Right cardiac atrium (tissue), 5 donors: ENCODE data around the gene PERCC1. TPM values are rescaled to one million over a fixed set of nuclear protein-coding genes. Genes with fewer than 3 reads are reported as not detected.
"Not testable (repeated sequence)": the region's sequence is repeated elsewhere in the genome, so short reads cannot be mapped to it uniquely, and the experiment has no call there.

ENCODE experiments used
- ATAC-seq, 2 donors: fragments of 200-7000 bp; cut with Tn5 transposase; one replicate each; pipeline versions ENCODE4 v1.8.0 to v1.9.1; 2020; ENCODE audit warnings: moderate library complexity in 2 of 2, mild to moderate bottlenecking in 1 of 2
- DNase-seq, 3 donors: peaks; one replicate each; pipeline ENCODE4 v3.0.0-alpha.2; 2020
- H3K27ac ChIP-seq: one replicate; pipeline ENCODE4 v1.5.1; 2013; ENCODE audit warnings: mild to moderate bottlenecking, low read length, control low read depth, moderate library complexity
- H3K27me3 ChIP-seq: one replicate; pipeline ENCODE4 v1.6.1; 2013; ENCODE audit not compliant: control insufficient read depth, insufficient read depth
- H3K4me1 ChIP-seq: one replicate; pipeline ENCODE4 v1.6.1; 2013; ENCODE audit warnings: low read length; ENCODE audit not compliant: control insufficient read depth, insufficient read depth
- H3K4me3 ChIP-seq: one replicate; pipeline ENCODE4 v1.5.1; 2013; ENCODE audit warnings: low read length, control low read depth
- H3K9me3 ChIP-seq: one replicate; pipeline ENCODE4 v1.6.1; 2013; ENCODE audit warnings: low read length; ENCODE audit not compliant: control insufficient read depth
- WGBS: extraction: QIAGEN DNeasy Blood & Tissue Kit; methylation state at CpG from one replicate; pipeline ENCODE4 v1.1.7; 2013; 5-methylcytosine and 5-hydroxymethylcytosine counted together
- intact Hi-C, 4 donors: fragments of 100-400 bp; cut with DNase I; formaldehyde crosslinking; loops; one replicate each; pipeline versions ENCODE4 v1.11.0 to v1.14.0; 2022 to 2023
- polyA plus RNA-seq: library from polyadenylated mRNA; stranded (reverse); fragments of 200-250 nt; gene quantifications from one replicate; pipeline ENCODE4 v1.2.3, GENCODE V29; 2013
- total RNA-seq, 4 donors: library from RNA; stranded (reverse); fragmentation: NEBNext Ultra II Directional; extraction: Animal tissue kit (Norgen Biotek cat#: 25700); gene quantifications; one replicate each; pipeline ENCODE4 v1.2.1, GENCODE V29; 2021
- donor health status: healthy with polysubstance abuse.
- donor health status: DM: no; HTN: yes; CAD: no.
- donor health status: DM: no; HTN: no; CAD: no.
- donor health status: DM: no; HTN: yes; CAD: no; lungs with severe emphysema.
- donor health status: DM: yes; HTN: yes; CAD: no.

The PERCC1 gene
- total and polyA plus RNA-seq, 5 donors = 0.18 to 0.26 TPM; not detected in 3

DNA sequence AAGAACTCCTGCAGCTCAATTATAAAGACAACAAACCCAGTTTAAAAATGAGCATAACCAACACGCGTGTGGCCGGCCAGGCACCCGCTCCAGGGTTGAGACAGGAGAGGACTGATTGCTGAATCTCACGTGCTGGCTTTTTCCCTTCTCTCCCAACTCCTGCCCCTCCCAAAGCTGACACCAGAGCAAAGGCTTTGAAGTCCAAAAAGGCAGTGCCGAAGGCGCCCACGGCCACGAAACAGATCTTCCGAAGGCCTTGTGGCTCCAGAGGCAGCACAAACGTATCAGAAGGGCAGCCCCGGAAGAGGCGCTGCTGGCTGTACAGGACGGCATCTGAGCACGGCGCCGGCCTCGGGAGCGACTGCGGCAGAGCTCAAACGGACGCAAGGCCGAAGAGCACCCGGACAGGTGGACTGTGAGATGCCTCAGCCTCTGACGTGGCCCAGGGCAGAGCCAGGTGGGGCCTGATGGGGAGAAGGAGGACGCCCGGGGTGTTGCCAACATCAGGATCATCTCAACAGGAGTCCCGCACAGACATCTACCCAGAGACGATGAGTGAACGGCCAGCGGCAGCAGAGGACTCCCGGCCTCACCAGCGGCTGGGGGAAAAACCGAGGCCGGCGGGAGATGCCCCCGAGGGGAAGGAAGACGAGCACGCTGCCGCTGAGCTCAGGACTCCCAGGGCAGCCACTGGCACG lies 33.5 kb downstream of the PERCC1 start:
- Histone ChIP-seq H3K9me3 (no peaks in the 10 kb centered on the region), H3K4me3 (no peak overlapping the region), H3K27me3 (no peaks in the 10 kb centered on the region), H3K4me1 (no peaks in the 10 kb centered on the region), H3K27ac (no peak overlapping the region)
- DNase-seq (peak in 2 of 3 donors; percentile 44 to 58), ATAC-seq (no peak)
- intact Hi-C loops = no loop called here
- WGBS = 90% methylated on average over 41 of the region's 41 CpGs

DNA sequence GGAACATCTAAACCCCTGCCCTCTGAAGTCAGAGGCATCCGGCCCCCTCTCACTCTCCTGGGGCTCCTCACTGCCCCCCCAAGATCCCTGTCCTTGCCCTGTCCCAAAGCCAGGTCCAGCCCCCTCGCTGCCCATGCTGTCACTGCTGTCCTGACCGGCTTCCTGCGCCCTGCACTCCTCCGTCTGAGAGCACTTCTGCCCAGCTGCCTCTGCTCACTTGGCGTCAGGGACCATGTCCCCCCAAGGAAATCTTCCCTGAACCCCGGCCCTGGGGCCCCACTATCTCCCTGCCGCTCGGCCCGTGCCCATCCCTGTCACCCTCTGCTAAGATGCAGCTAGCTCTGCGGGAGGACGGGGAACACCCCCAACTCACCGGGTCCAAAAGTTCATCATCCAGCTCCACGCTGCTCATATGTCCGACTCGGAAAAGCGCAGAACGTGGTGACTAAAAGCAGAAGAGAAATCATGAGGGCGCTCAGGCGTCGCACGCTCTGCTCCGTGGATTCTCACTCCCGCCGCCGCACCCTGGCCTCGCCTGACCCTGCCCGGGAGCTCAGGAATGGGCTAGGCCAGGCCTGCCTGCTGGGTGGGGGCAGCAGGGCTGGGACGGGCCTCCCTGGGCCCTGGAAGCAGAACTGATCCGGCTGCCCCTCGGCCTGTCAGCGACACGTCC lies 34.2 kb downstream of the PERCC1 start:
- H3K27ac ChIP-seq = no peak overlapping the region
- no peaks in the 10 kb centered on the region for H3K9me3 ChIP-seq
- intact Hi-C loops = no loop called here
- DNase-seq (peak in 1 of 3 donors; percentile 38), ATAC-seq (no peak)
- H3K4me1 ChIP-seq = no peaks in the 10 kb centered on the region
- WGBS = 91% methylated on average over 33 of the region's 33 CpGs
- no peaks in the 10 kb centered on the region for H3K27me3 ChIP-seq
- H3K4me3 ChIP-seq = no peak overlapping the region

DNA sequence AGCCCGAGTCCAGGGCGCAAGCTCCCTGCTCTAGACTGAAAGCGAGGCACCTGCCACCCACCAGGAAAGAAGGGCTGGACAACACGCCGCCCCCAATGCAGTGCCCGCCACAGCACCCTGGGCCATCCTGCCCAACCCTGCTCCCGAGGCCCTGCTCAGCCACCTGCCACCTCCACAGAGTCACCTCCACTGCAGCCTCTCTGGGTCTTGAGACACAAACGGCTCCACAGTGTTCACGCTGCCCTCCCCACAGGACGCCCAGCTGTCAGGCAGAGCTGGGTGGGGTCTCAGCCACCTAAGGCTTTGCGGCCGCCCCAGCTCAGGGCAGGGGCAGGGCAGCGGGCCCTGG lies 34.7 kb downstream of the PERCC1 start:
- ATAC-seq (peak in 1 of 2 donors; percentile 7), DNase-seq (peak in 1 of 3 donors; percentile 42)
- no peaks in the 10 kb centered on the region for H3K4me1 ChIP-seq
- H3K4me3 ChIP-seq = no peak overlapping the region
- 97% methylated on average over 13 of the region's 13 CpGs for WGBS
- intact Hi-C loops = no loop called here
- H3K27me3 ChIP-seq = no peaks in the 10 kb centered on the region
- H3K27ac ChIP-seq = no peak overlapping the region
- no peaks in the 10 kb centered on the region for H3K9me3 ChIP-seq

DNA sequence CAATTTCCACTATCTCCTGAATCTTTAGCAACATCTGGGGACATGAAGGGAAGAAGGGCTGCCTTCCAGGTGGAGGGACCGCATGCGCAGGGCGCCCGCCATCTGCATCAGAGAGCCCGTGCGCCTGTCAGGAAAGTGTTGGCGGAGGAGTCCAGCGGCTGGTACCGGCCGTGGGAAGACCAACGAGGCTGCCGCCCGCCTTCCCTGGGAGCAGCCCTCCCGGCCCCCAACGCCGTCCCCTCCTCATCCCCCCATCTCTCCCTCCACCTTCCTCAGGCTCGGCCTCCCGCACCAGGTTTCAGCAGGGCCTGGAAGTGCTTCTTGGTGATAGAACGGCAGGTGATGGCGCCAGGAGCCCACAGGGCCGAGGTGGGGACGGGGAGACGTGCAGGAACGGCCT lies 35.2 kb downstream of the PERCC1 start:
- WGBS = 90% methylated on average over 24 of the region's 24 CpGs
- H3K9me3 ChIP-seq = no peaks in the 10 kb centered on the region
- no peak overlapping the region for H3K27ac ChIP-seq
- H3K4me3 ChIP-seq = no peak overlapping the region
- intact Hi-C loops = no loop called here
- peak in 1 of 3 donors; percentile 29 for DNase-seq
- H3K4me1 ChIP-seq = no peaks in the 10 kb centered on the region
- no peak for ATAC-seq
- no peaks in the 10 kb centered on the region for H3K27me3 ChIP-seq

DNA sequence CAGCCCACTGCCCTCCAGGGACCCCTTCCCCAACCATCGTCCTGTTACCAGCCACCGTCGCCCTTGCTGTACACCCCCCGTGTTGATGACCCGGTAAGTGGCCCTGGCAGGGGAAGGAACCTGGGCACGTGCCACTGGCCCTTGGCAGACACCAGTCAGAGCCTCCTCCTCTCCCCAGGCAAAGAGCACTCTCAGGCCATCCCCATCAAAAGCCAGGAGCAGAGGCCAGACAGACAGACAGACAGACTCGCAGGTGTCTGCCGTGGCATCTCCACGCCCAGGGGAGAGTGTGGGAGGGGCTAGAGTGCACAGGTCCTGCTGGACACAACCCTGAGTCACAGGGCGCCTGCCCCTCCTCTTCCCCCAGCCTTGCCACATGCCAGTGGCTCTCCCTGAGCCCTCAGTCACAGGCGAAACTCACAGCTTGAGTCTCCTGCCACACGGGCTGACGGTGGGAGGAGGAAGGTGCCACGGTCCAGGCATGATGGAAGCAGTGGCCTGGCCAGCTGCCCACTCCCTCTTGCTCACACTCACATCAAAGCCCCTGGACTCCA lies 36.2 kb downstream of the PERCC1 start:
- ATAC-seq (no peak), DNase-seq (peak in 2 of 3 donors; percentile 57 to 68)
- Histone ChIP-seq H3K27me3 (no peaks in the 10 kb centered on the region), H3K4me1 (no peaks in the 10 kb centered on the region), H3K4me3 (no peak overlapping the region), H3K27ac (no peak overlapping the region), H3K9me3 (no peaks in the 10 kb centered on the region)
- intact Hi-C loops = no loop called here
- WGBS = 73% methylated on average over 14 of the region's 14 CpGs

DNA sequence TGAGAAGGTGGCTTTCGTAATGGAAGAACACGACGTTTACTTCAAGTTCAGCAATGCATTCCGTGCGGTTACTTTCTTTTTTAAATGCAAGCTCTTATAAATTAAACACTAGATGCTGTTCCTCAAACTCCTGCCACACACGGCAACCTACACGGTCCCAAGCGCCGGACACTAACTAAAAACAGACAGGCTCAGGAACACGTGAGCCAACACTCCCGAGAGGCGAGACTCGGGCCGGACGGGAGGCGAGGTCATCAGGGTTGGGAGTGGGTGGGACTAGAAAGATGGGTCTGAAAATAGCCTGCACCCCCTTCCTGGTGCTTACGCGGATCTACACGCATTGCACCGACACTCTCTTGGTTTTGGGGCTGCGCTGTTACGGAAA lies 37.5 kb downstream of the PERCC1 start:
- Histone ChIP-seq H3K27me3 (no peaks in the 10 kb centered on the region), H3K4me3 (no peak overlapping the region), H3K27ac (no peak overlapping the region), H3K9me3 (no peaks in the 10 kb centered on the region), H3K4me1 (no peaks in the 10 kb centered on the region)
- DNase-seq = peak in 1 of 3 donors; percentile 11
- no peak for ATAC-seq
- 75% methylated on average over 22 of the region's 22 CpGs for WGBS
- intact Hi-C loops = no loop called here

DNA sequence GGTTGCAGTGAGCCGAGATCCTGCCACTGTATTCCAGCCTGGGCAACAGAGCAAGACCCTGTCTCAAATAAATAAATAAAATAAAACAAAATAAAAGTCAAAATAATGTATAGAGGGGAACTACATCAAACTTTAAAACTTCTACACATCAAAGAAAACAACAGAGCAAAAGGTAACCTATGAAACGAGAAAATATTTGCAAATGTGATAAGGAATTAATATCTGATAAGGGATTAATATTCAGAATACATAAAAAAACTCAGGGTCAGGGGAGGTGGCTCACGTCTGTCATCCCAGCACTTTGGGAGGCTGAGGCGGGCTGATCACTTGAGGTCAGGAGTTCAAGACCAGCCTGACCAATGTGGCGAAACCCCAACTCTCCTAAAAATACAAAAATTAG lies 38.3 kb downstream of the PERCC1 start:
- H3K4me3 ChIP-seq, H3K9me3 ChIP-seq, ATAC-seq, H3K4me1 ChIP-seq, H3K27me3 ChIP-seq, H3K27ac ChIP-seq, intact Hi-C loops: not testable (repeated sequence)
- peak in 1 of 3 donors; percentile 19 for DNase-seq
- WGBS = 78% methylated on average over 5 of the region's 5 CpGs

DNA sequence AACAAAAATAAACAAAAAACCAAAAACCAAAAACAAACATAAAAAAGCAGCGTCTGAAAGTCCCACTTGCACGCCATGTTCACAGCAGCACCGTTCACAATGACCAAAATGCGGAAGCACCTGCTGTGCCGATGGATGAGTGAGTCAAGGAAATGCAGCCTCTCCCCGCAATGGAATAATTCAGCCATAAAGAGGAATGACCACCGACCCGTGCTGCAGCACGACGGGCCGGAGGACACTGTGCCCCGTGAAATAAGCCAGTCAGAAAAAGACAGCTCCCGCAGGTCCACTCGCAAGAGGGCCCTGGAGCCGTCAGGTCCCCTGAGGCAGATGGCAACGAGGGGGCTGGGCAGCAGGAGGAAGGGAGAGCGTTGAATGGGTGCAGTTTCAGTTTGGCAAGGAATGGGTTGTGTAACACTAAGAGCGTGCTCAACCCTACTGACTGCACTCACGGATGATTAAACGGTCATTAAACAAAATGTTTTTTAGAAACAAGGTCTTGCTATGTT lies 38.9 kb downstream of the PERCC1 start:
- Histone ChIP-seq H3K4me3 (no peak overlapping the region), H3K9me3 (no peaks in the 10 kb centered on the region), H3K27me3 (no peaks in the 10 kb centered on the region), H3K27ac (no peak overlapping the region), H3K4me1 (no peaks in the 10 kb centered on the region)
- DNase-seq (peak in 1 of 3 donors; percentile 45), ATAC-seq (no peak)
- whole genome bisulfite sequencing = 72% methylated on average over 20 of the region's 20 CpGs
- intact Hi-C loops = no loop called here

DNA sequence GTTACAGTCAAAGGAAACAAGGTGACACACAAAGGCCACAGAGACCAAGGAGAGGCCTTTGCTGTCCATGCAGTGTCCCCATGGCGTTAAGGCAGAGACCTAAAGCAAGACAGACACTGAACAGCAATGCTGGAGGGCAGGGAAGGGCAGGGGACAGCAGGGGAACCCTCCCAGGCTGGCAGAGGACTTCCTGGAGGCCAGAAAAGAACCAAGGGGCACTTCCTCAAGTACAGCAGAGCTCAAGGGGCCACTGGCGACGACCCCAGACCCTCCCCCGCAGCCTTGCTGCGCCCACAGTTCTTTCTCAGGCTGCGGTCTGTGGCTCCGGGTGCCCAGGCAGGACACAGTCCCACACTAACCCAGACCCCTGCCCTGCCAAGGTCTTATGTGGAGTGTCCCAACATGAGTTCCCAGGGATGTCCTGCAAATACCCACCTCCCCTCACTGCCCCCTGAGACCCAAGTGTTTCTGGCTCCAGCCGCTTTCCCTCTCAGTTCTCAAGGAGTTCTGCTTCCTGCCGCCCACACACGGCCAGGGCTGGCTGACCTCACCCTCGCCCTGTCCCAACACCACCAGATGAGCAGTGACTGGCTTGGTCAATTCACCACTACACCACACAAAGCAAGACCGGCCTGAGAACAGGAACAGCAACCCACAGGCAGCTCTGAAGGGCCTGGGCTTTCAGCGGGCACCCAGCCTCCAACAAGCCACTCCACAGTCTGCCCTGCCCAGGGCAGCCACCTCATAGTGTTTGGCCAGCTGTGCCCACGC lies 39.8 kb downstream of the PERCC1 start:
- intact Hi-C loops = no loop called here
- no peak overlapping the region for H3K4me3 ChIP-seq
- ATAC-seq (peak in 1 of 2 donors; percentile 12), DNase-seq (peak in 1 of 3 donors; percentile 56)
- 61% methylated on average over 14 of the region's 14 CpGs for WGBS
- H3K27me3 ChIP-seq = no peaks in the 10 kb centered on the region
- H3K9me3 ChIP-seq = no peaks in the 10 kb centered on the region
- H3K4me1 ChIP-seq = no peaks in the 10 kb centered on the region
- peak overlapping the region; percentile 25 for H3K27ac ChIP-seq

DNA sequence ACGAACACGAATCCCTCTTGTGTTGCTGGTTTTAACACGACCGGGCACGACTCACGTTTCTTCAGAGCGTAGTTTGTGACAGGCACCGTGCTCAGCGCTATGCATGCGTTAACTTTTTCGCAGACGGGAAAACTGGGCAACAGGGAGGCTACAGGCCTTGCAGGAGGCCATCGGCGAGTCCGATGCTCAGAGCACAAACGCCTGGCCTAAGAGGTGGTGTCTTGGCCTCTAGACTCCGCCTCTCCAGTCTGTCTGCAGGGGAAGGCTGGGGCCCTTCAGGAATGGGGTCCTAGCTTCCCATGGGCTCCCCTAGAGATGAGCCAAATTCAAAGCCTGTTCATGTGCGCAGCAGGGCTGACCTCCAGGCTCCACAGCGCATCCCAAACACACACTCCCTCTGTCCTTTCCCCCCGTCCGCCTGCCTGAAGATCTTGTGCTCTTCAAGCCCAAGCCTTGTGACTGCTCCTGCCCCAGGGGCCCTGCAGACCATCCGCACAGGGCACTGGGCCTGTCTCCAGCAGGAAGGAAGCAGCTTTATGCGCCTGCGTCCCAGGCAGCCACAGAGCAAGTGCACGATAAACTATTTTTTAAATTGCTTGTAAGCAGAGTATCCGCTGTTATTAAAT lies 40.8 kb downstream of the PERCC1 start:
- peak in 1 of 3 donors; percentile 26 for DNase-seq
- Histone ChIP-seq H3K4me1 (no peaks in the 10 kb centered on the region), H3K9me3 (no peaks in the 10 kb centered on the region), H3K27me3 (no peaks in the 10 kb centered on the region), H3K27ac (no peak overlapping the region), H3K4me3 (no peak overlapping the region)
- WGBS = 82% methylated on average over 26 of the region's 26 CpGs
- intact Hi-C loops = no loop called here
- ATAC-seq = no peak
